HepG2 (cell line): ENCODE measurements around the gene SMTNL1. TPM values are rescaled to one million over a fixed set of nuclear protein-coding genes. Genes with fewer than 3 reads are reported as not detected.
A peak's percentile ranks its signal among the peaks of the same experiment; 100 is the strongest.

Source experiments
- ATAC-seq: fragments of 200-7000 bp; cut with Tn5 transposase; 3 replicates; pipeline ENCODE4 v1.9.1; 2020; ENCODE audit warnings: mild to moderate bottlenecking, moderate library complexity
- BruUV-seq: library from RNA; stranded (reverse); fragments of 400-500 nt; replicated peaks from 2 replicates; lab custom pipeline; 2021; lab: Mats Ljungman, UMichigan
- CTCF ChIA-PET: fragments of 300-600 bp; formaldehyde crosslinking; extraction: SDS; loops from one replicate; lab custom pipeline; 2021; ENCODE audit warnings: low total read pairs, inconsistent platforms, low intra/inter-chr PET ratio; lab: Yijun Ruan, JAX
- POLR2A ChIA-PET: fragments of 350-600 bp; sonication (Branson Sonifier 250); formaldehyde crosslinking; loops from one replicate; lab custom pipeline; 2020; ENCODE audit warnings: antibody characterized with exemption, inconsistent platforms; lab: Yijun Ruan, JAX
- DNase-seq: peaks from one replicate; pipeline ENCODE4 v3.0.0-alpha.2; 2015; ENCODE audit warnings: low spot score
- FAIRE-seq: peaks from 3 replicates; lab custom pipeline; 2011; peaks lifted over from hg19 to GRCh38; lab: Jason Lieb, UNC
- H2AFZ ChIP-seq: one replicate; pipeline ENCODE4 v1.6.1; 2011; ENCODE audit warnings: low read length, inconsistent platforms
- H3K27ac ChIP-seq: fragments of 300-600 bp; 3 replicates; pipeline ENCODE4 v1.8.0; 2011; ENCODE audit warnings: mixed run types, mild to moderate bottlenecking, mixed read lengths, low read length, inconsistent platforms; ENCODE audit not compliant: insufficient read depth; ENCODE audit errors: extremely low read length
- H3K27me3 ChIP-seq, 2 experiments: fragments of 200-600 bp in 1 of 2; 2 replicates in 1 of 2; 3 replicates in 1 of 2; pipeline versions ENCODE4 v1.6.0 to v1.8.0; 2011; ENCODE audit warnings: low read length in 2 of 2, mild to moderate bottlenecking in 2 of 2, moderate library complexity in 2 of 2, inconsistent platforms in 1 of 2; ENCODE audit not compliant: insufficient read depth in 2 of 2, control insufficient read depth in 1 of 2
- H3K36me3 ChIP-seq, 2 experiments: fragments of 200-600 bp in 1 of 2; replicated peaks in 1 of 2; 2 replicates in 1 of 2; 3 replicates in 1 of 2; pipeline versions ENCODE4 v1.5.1 to v1.8.0; 2011; ENCODE audit warnings: low read length in 2 of 2, inconsistent platforms in 1 of 2; ENCODE audit not compliant: insufficient read depth in 2 of 2, control insufficient read depth in 1 of 2
- H3K4me1 ChIP-seq: 2 replicates; pipeline ENCODE4 v1.5.1; 2012; ENCODE audit warnings: low read length, inconsistent platforms; ENCODE audit not compliant: insufficient read depth
- H3K4me2 ChIP-seq: 2 replicates; pipeline ENCODE4 v1.6.0; 2011; ENCODE audit warnings: low read depth, low read length, inconsistent platforms
- H3K4me3 ChIP-seq, 3 experiments: fragments of 200-600 bp in 1 of 3; sonication (generic), shearing (Covaris generic) in 1 of 3; replicated peaks in 1 of 3; 2 replicates each; pipeline ENCODE4 v1.5.1; 2011 to 2016; ENCODE audit warnings: low read length in 3 of 3, inconsistent platforms in 2 of 3, low read depth in 2 of 3, mild to moderate bottlenecking in 2 of 3, control low read depth in 1 of 3, mixed read lengths in 1 of 3; ENCODE audit not compliant: insufficient read depth in 1 of 3
- H3K79me2 ChIP-seq: one replicate; pipeline ENCODE4 v1.6.1; 2011; ENCODE audit warnings: low read length, inconsistent platforms; ENCODE audit not compliant: insufficient read depth
- H3K9ac ChIP-seq: 2 replicates; pipeline ENCODE4 v1.6.0; 2011; ENCODE audit warnings: mild to moderate bottlenecking, low read depth, low read length, inconsistent platforms; ENCODE audit not compliant: insufficient read depth
- H3K9me3 ChIP-seq: 2 replicates; pipeline ENCODE4 v1.5.1; 2012; ENCODE audit warnings: mild to moderate bottlenecking, low read length
- H4K20me1 ChIP-seq: 2 replicates; pipeline ENCODE4 v1.6.0; 2011; ENCODE audit warnings: inconsistent platforms, mild to moderate bottlenecking, low read length, moderate library complexity; ENCODE audit not compliant: insufficient read depth
- ATF7 ChIP-seq, 2 experiments: fragments of 450-650 bp in 1 of 2; sonication (generic) in 1 of 2; formaldehyde crosslinking in 1 of 2; IDR thresholded peaks; 2 replicates each; pipeline versions ENCODE4 v1.4.0 to v1.6.1; 2016 to 2020; ENCODE audit warnings: antibody characterized with exemption in 1 of 2, mild to moderate bottlenecking in 1 of 2, missing genetic modification reagents in 1 of 2
- HDAC1 ChIP-seq: sonication (generic); formaldehyde crosslinking; IDR thresholded peaks from 2 replicates; pipeline ENCODE4 v1.5.1; 2020; ENCODE audit warnings: mild to moderate bottlenecking, missing genetic modification reagents
- RBFOX2 ChIP-seq: fragments of 200-400 bp; formaldehyde crosslinking; IDR thresholded peaks from 2 replicates; pipeline ENCODE4 v1.6.1; 2017; ENCODE audit warnings: low read depth, mild to moderate bottlenecking, low read length
- ZFP36 ChIP-seq: fragments of 150-350 bp; IDR thresholded peaks from 2 replicates; pipeline ENCODE4 v1.6.1; 2018; ENCODE audit warnings: borderline replicate concordance, low read length, low read depth; ENCODE audit not compliant: partially characterized antibody
- ZNF530 ChIP-seq: sonication (generic); formaldehyde crosslinking; IDR thresholded peaks from 2 replicates; pipeline ENCODE4 v1.5.0; 2020; ENCODE audit warnings: low read depth, mild to moderate bottlenecking, missing genetic modification reagents
- WGBS: methylation state at CpG from one replicate; pipeline ENCODE4 v1.1.6; 2017; ENCODE audit warnings: low lambda C conversion rate; 5-methylcytosine and 5-hydroxymethylcytosine counted together
- in situ Hi-C: cut with HindIII; loops from 2 replicates; pipeline ENCODE4 v1.10.0; 2017; ENCODE audit warnings: low pct_unique_long_range_greater_than_20kb; ENCODE audit not compliant: extremely low pct_ligation_motif_present
- intact Hi-C: fragments of 100-400 bp; cut with micrococcal nuclease; formaldehyde crosslinking; loops from one replicate; pipeline ENCODE4 v1.10.0; 2022; ENCODE audit not compliant: unreplicated experiment
- polyA plus RNA-seq, 8 experiments: library from polyadenylated mRNA; depleted of rRNA in 3 of 8; stranded (reverse) in 7 of 8; unstranded in 1 of 8; fragments of >200 nt; fragmentation: Illumina TruSeq in 4 of 8; extraction: Trizol in 4 of 8; gene quantifications; 2 replicates each; pipeline versions ENCODE4 v1.2.1 to v1.2.3, GENCODE V29; 2011 to 2016; ENCODE audit warnings: low read depth in 4 of 8, missing spikeins in 1 of 8, mixed read lengths in 1 of 8; ENCODE audit not compliant: insufficient read depth in 1 of 8
- total RNA-seq, 5 experiments: library from RNA; depleted of rRNA; stranded (reverse); fragments of >200 nt; fragmentation: Illumina TruSeq; extraction: Trizol; gene quantifications; 2 replicates each; pipeline ENCODE4 v1.2.3, GENCODE V29; 2016; ENCODE audit warnings: low read depth in 1 of 5

The SMTNL1 gene
- total and polyA plus RNA-seq, 2 of the 13 experiments (the other 11 are each of a cell fraction or from before 2014, with no cell fraction given) = 0.04 TPM; not detected in 1

- no peaks in the 10 kb centered on the region for H3K9me3 ChIP-seq
- CTCF ChIA-PET = no interaction called here
- H2AFZ ChIP-seq = no peak overlapping the region
- TF ChIP-seq HDAC1 (CRISPR knock-in tag) = no peak
- 0 out of 2 replicates have a peak, but pooled peaks have one; percentile 14 for TF ChIP-seq ATF7 (IDR thresholded peaks at IDR 0.05)
- no peak for TF ChIP-seq ATF7 (CRISPR knock-in tag; IDR thresholded peaks at IDR 0.05)
- TF ChIP-seq, all 625 proteins: peak for 1
- no peak overlapping the region for H3K9ac ChIP-seq
- 93% methylated on average over 6 of the region's 6 CpGs for WGBS
- intact Hi-C loops (no loop called here), in situ Hi-C loops (no loop called here)
- no peak overlapping the region for H3K27ac ChIP-seq
- BruUV-seq = no TSS peak
- no peak overlapping the region for H3K4me3 ChIP-seq
- peaks cover 62% of the 10 kb centered on the region for H3K79me2 ChIP-seq
- H3K36me3 ChIP-seq = peaks cover 0 to 23% of the 10 kb centered on the region in 2 experiments; a peak in 1 of 5 replicates
- H3K27me3 ChIP-seq = no peaks in the 10 kb centered on the region
- no peak overlapping the region for H3K4me2 ChIP-seq
- H3K4me1 ChIP-seq = peaks cover 70% of the 10 kb centered on the region
- DNase-seq (no peak), ATAC-seq (no peak), FAIRE-seq (no peak)
- POLR2A ChIA-PET = interaction anchor here (1.5 kb wide), 1 partner anchor 14 kb away, joined by 10 read pairs; no protein-coding TSS in a partner anchor
- no peaks in the 10 kb centered on the region; the same call in 1 of the 2 replicates for H4K20me1 ChIP-seq
Measured at GRCh38 chr11:57511741-57512430, 25.5 kb upstream of the SMTNL1 start.

DNA sequence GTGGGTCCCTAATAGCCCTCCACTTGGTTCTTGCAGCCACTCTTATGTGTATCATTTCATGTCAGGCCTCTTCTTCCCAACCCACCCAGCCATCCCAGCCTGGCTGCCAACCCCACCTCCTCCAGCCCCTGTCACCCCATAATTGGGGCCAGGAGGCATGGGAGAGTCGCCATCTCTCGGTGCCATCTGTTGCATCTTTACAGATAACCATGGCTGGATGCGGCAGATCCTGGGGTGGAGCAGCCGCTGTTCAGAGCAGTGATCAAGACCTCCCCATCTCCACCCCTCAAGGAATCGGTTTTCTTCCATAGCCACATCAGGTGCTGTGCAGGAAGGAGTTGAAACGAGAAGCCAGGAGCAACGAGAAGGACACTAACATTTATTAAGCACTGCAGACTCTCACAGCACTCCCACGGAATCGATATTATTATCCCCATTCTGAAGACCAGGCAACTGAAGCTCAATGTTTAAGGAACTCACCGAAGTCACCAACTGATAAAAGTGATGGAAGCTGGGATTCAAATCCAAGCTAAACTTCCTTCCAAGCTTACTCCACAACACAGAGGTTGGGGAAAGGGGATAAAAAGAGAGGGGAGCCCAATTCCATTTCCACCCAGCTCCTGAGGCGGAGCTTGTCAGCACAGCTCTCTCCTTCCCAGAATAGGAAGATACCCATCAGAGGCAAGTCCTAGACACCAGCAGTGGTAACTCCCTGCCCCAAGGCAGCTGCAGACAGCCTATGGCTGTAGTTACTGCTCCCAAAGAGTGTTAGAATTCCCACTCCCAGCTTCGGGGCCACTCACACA is 24.5 kb upstream of the SMTNL1 start:
- H3K4me3 ChIP-seq = peak overlapping the region; percentile 76 to 95 (median 86)
- POLR2A ChIA-PET = interaction anchor here (5.4 to 6.9 kb wide), 4 partner anchors 9 to 20 kb away, joined by 42 to 111 read pairs (median 98); no protein-coding TSS in a partner anchor

More for the DNA sequence above, 24.5 kb upstream of the SMTNL1 start:
- FAIRE-seq (no peak), ATAC-seq (no peak), DNase-seq (no peak)
- TF ChIP-seq RBFOX2 (peak; percentile 24; the same call in 1 of the 2 replicates), ZNF530 (CRISPR knock-in tag) (no peak), ZFP36 (no peak)
- intact Hi-C loops (no loop called here), in situ Hi-C loops (no loop called here)
- H3K27ac ChIP-seq = peak overlapping the region; percentile 82
- no TSS peak for BruUV-seq
- no peaks in the 10 kb centered on the region for H3K9me3 ChIP-seq
- H3K4me2 ChIP-seq = peak overlapping the region; percentile 96
- H2AFZ ChIP-seq = no peak overlapping the region
- no peaks in the 10 kb centered on the region for H3K27me3 ChIP-seq
- H3K36me3 ChIP-seq = peaks cover 0 to 17% of the 10 kb centered on the region in 2 experiments; a peak in 1 of 5 replicates
- H4K20me1 ChIP-seq = no peaks in the 10 kb centered on the region; the same call in 1 of the 2 replicates
- CTCF ChIA-PET = no interaction called here
- peak overlapping the region; percentile 85; the same call in 1 of the 2 replicates for H3K9ac ChIP-seq
- 82% methylated on average over 11 of the region's 12 CpGs for whole genome bisulfite sequencing
- peaks cover 58% of the 10 kb centered on the region for H3K79me2 ChIP-seq
- peaks cover 69% of the 10 kb centered on the region for H3K4me1 ChIP-seq
